Measurements from ENCODE around the gene CCSER1.
"Not testable (repeated sequence)": the region's sequence is repeated elsewhere in the genome, so short reads cannot be mapped to it uniquely, and the experiment has no call there.

CCSER1 gene

DNA sequence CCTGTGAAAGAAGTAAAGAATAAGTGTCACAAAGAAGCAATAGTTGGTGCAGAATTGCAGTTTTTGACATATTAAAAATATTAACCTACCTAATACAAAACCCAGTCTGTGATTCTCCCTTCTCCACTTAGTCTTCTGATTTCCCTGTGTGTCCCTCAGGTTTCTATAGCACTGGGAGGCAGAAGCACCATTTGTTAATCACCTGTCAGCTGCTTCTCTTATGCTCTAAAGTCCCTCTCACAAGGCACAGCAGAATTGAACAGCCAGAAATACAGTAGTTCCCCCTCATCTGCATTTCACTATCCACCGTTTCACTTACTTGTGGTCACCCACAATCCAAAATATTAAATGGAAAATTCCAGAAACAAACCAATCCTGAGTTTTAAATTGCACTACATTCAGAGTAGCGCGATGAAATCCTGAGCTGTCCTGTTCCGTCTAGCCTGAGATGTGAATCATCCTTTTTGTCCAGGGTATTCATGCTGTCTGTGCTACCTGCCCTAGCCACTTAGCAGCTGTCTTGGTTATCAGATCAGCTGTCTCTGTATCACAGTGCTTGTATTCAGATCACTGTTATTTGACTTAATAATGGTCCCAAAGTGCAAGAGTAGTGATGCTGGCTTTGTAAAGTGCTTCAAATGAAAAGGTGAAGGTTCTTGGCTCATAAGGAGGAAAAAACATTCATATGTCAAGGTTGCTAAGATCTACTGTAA, 1192.5 kb downstream of the CCSER1 start:
- no peak for DNase-seq

DNA sequence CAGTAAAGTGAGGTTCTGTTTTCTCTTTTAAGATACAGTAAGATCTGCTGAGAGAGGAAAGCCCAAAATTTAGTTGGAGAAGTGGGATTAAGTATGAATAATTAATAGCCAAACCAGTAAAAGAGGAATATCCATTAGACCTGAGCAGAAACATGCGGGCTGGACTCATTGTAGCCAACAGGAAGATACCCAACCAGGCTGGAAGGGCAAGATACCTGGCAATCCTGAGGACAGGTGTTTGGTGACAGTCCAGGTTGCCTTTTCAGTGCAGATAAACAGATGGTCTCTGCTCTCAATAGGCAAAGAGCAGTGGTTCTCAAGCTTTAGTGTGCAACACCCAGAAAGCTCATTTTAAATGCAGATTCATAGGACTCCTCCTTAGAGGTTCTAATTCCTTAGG, 1195.8 kb downstream of the CCSER1 start:
- no peak for DNase-seq

DNA sequence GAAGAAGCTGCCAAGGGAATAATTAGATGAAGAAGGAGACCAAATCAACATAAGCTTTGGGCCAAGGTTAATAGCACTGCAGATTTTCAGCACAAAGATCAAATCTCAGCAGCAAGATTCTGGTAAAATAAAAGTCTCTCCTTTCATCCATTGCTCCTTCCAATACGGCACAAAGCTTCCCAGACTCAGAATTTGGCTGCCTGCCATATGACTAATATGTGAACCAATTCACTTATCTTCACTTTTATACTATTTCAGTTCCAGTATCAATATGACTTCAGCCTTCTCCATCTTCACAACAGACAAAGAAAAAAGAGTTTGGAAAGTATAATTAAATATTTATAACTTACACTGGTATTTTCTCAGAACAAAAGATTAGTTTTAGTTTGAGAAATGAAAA, 1198.3 kb downstream of the CCSER1 start:
- no peak for DNase-seq

DNA sequence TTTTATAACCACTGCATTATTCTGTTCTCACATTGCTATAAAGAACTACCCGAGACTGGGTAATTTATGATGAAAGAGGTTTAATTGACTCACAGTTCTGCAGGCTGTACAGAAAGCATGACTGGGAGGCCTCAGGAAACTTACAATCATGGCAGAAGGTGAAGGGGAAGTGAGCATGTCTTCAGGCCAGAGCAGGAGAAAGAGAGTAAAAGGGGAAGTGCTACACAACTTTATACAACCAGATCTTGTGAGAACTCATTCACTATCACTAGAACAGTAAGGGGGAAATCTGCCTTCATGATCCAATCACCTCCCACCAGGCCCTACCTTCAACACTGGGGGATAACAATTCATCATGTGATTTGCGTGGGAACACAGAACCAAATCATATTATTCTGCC, 1199.0 kb downstream of the CCSER1 start:
- DNase-seq, result not testable (repeated sequence)

DNA sequence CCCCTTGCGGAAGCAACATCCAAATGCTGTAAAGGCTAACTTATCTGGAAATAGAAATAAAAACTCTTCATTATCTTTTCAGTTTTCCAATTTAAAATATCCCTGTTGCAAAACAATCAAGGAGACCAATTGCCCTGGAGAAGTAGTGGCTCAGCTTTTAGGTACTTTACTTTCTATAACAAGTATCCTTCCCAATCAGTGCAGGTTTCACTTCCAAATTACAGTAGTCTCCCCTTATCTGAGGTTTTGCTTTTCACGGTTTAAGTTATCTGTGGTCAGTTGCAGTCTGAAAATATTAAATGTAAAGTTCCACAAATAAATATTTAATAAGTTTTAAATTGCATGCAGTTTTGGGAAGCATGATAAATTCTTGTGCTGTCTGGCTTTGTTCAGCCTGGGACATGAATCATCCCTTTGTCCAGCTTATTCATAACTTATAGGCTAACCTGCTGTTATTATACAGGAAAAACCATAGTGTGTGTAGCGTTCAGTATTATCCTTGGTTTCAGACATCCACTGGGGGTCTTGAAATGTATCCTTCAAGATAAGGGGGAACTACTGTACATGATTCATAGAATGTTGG, 1203.5 kb downstream of the CCSER1 start:
- no peak for DNase-seq

DNA sequence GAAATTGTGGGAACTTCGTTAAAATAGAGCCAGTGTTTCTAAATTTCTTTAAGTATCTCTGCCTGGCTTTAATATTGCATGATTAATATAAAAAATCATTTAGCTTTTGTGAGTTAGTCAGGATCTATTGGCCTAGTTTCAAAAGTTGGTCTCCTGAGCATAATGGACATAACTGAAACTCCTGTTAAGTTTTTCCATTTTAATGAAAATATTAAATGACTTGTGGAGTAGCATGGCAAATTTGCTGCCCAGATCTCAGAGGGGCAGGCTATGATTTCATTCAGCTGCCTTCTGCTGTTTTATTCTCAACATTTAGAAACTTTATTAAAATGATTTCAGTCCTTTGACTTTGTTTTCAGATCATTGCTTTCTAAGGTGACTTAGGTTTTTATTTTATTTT, 1213.6 kb downstream of the CCSER1 start:
- DNase-seq, result no peak

DNA sequence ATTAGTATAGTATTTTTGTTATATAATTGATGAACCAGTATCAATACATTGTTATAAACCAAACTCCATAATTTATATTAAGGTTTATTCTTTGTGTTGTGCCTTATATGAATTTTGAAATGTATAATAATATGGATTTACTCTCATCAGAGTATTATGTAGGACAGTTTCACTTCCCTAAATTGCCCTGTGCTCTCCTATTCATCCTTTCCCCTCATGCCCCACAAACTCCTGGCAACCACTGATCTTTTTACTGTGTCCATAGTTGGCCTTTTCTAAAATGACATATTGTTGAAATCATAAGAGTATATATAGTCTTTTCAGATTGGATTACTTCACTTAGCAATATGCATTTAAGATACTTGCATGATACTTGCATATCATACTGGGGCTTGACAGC, 1218.4 kb downstream of the CCSER1 start:
- DNase-seq, result no peak

DNA sequence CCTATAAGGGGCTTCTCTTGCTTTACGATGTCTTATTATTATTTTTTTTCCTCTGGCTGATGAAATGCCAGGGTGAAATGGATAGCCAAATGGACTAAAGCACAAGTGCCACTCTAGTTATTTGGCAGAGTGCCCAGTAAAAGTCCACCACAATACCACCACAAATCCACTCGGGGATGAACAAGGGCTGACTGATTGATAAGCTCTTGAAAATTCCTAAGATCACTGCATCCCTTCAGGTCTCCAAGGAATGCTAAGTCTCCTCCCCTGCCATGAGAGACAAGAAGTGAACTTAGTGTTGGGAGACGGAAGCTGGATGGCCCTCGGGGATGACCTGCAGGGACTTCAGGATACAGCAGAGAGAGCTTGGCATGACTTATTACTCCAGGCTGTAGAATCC, 1229.3 kb downstream of the CCSER1 start:
- not testable (repeated sequence) for DNase-seq

DNA sequence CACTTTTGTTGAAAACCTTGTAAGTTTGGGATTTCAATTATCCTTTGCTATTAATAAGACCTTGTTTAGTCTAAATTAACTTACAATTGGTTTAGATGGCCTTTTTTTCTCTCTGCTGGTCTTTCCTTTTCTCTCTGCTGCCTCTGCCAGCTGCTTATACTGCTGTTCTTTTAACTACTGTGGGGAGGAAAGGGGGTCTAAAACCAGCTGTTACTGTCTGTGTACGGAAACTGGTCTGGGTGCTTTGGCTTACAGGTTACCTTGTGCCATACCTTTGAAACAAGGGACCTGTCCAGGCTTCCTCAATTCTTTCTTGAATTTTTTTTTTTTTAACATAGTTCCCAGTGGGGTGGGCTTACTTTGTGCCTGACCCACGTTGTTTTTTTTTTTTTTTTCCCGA, 1230.8 kb downstream of the CCSER1 start:
- DNase-seq, result not testable (repeated sequence)

DNA sequence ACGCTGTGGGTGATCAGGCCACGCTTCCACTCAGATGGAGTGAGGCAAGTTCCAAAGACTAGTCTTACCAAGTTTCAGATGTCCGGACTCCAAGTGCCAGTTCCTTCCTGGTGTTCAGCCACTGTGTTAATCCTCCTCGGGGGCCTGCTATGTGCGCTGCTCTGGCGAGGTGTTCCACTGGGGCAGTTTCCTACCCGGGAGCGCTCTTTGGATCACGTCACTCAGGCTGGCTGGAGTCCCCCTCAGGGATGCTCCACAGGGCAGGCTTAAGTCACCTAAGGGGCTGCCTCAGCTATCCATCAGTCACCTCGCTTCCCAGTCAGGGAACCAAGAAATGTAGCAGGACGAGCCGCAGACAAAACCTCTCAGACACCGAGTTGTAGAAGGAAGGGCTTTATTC, 1231.4 kb downstream of the CCSER1 start:
- not testable (repeated sequence) for DNase-seq

DNA sequence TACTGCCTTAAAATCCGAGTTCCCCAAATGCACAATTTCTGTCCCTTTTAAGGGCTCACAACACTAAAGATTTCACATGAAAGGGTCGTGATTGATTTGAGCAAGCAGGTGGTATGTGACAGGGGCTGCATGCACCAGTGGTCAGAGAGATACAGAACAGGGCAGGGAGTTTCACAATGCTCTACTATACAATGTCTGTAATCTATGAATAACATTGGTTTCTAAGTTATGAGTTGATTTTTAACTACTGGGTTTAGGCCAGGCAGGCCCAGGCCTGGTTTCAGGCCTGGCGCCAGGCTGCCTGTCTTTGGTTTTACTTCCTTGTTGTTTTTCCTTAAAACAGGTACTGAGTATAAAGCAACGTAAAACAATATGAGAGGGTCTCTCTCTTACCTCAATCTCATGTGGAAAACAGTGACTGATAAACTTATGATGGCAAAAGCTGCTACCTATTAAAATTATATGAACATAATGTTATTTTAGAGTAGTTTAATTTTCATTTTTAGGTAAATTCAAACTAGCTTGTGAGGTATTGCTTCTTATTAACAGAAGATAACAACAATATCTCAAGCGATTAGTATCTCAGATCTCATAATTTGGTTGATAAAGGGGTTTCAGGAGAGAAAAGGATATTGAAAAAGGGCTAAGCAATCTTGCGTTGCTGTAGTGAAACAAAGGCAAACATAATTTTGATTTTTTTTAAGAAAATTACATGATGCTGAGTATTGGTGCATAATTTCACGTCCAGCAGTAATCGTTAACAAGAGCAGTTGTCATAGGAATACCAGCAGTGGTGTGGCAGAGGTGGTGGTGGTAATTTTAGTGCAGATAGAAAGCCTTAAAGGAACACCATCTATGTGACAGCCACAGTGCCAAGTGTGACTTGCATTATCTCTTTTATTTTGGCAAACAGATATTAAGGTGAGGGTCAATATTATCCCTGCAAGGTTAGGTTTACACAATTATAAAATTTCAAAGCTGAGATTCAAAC, 1232.1 kb downstream of the CCSER1 start:
- no peak for DNase-seq

DNA sequence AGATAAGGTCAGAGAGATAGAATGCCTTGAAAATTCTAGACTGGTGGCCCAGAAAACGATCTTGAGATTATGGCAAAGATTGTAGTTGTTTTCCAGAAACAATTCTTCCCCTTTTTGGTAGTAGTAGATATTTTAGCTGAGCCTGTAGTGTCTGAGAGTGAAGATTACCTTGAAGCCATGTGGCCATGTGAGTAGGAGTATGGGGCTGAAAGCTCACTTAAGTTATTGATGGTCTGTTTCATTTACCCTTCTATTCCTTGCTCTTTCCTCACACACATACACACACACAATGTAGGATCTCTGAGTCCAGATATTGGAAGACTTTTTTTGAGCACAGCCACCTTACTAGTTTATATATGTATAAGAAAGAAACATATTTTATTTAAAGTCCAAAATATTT, 1234.9 kb downstream of the CCSER1 start:
- DNase-seq, result no peak

DNA sequence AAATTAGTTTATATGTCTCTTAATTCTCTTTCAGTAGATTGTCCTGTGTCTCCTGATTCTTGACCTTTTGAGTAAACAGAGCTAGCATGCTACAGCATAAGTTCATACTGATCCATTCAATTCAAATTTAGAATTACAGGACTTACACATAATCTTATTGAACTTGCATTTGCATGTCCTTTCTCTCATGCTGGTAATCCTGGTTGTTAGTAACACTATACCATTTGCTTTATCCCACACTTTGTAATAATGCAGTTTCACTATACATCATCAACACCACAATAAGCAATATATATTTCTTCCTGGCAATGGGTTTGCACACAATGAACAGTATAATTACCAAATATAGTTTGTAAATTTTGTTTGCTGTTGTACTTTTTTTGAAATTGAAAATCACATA, 1239.4 kb downstream of the CCSER1 start:
- no peak for DNase-seq

DNA sequence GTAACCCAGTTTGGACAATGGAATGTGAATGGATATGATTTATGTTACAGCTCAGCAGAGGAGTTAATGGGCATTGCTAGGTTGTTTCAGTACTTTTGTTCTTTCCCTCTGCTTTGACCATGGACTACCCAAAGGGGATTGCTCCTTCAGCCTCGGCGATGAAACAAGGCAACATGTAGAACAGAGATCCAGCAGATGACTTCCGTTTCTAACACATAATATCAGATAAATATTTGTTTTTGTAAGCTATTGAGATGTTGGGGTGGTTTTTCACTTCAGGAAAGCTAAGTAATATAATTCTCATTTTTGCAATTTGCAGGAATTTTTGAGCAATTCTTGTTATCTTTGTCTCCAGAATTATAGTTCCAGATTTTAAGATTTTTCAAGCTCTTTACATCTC, 1241.9 kb downstream of the CCSER1 start:
- DNase-seq, result no peak

DNA sequence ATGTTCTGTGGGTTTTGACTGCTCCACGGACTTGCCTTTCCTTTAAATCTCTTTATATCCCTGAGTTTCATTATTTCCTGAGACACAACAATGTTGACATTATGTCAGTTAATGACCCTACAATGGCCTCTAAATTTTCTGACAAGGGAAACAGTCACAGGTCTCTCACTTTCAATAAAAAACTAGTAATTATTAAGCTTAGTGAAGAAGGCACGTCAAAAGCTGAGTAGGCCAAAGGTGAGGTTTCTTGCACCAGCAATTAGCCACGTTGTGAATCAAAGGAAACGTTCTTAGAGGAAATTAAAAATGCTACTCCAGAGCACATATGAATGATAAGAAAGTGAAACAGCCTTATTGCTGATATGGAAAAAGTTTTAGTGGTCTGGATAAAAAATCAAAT, 1246.4 kb downstream of the CCSER1 start:
- no peak for DNase-seq

DNA sequence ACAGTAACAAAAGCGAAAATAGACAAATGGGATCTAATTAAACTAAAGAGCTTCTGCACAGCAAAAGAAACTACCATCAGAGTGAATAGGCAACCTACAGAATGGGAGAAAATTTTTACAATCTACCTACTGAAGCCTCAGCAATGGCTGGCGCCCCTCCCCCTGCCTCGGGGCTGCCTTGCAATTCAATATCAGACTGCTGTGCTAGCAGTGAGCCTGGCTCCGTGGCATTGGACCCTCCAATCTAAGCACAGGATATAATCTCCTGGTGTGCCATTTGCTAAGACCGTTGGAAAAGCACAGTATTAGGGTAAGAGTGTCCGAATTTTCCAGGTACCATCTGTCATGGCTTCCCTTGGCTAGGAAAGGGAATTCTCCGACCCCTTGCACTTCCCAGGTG, 1278.2 kb downstream of the CCSER1 start:
- not testable (repeated sequence) for DNase-seq

DNA sequence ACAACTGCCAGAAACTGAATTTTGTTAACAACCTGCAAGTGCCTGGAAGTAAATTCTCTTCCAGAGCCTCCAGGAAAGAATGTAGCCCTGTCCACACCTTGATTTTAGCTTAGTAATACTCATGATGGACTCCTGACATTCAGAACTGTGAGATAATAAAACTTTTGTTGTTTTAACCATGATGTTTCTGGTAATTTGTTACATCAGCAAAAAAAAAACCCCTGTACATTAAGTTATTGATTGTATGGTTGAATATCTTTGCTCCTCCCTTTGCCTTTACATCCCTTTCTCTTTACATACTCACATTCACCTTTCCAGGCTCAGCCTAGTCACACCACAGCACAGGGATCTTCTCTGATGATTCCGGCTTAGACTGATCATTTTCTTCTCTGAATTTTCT, 1294.8 kb downstream of the CCSER1 start:
- no peak for DNase-seq

DNA sequence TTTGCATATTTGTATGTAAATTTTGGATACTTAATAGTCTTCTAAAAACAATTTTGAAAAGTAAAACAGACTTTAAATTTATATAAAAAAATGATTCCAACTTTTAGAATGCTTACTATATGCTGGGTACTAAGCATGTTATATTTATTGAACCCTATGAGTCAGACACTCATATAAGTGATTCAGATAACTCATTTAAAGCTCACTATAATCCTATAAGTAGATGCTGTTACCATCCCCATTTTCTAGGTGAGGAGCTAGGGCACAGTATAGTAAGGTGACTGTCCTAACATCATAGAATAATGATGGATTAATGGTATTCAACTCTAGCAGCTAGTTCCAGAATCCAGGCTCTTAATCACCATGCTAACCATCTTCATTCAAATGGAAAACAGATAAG, 1299.5 kb downstream of the CCSER1 start:
- DNase-seq, result no peak

DNA sequence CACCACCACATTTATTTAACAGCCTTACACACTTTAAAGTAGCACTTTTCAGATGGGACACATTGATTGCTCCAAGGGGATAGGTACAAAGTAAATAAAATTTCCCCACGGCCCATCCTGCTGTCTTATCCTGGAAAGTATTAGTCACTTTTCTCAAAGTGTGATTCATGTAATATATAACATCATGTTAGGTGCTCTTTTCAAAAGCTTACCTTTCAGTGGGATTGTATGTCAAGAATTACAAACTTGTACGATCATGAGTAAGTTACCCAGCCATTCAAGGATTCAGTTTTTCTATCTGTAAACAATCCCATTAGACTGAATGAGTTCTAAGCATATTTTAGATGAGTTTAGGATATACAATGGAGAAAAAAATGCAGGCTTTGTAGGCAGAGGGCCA, 1300.0 kb downstream of the CCSER1 start:
- no peak for DNase-seq

DNA sequence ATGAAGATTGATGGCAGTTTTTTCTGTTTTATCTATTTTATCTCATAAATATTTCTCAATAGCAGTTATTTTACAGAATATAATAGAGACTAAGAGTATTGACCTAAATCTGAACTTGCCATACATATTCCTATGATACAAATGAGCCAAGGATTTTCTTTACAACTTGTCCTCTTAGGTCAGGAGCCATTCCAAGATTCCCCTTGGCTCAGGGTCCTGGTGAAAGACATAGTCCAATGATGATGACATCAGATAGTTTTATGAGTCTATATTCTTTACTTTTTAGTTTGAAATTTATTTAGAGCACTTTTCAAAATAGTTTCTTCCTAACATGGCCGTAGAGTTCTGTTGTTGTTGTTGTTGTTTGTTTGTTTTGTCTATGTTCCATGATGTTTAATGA, 1307.4 kb downstream of the CCSER1 start:
- DNase-seq, result no peak

DNA sequence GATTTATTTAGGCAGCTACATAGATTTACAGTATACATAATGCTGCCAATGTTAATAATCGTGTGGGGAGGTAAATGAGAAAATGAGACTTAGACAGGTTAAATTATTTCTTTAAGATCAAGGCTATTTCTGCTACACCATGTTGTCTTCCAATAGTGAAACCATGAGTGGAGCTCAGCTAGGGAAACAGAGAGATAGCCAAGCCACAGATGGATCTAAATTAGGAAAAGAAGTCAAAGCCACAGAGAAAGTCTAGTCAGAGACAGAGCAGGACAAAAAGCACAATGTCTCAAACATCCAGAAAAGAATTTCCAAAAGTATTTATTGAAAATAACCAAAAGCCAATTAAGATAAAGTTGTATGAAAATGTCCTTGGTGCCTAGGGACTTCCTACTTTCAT, 1309.4 kb downstream of the CCSER1 start:
- no peak for DNase-seq

DNA sequence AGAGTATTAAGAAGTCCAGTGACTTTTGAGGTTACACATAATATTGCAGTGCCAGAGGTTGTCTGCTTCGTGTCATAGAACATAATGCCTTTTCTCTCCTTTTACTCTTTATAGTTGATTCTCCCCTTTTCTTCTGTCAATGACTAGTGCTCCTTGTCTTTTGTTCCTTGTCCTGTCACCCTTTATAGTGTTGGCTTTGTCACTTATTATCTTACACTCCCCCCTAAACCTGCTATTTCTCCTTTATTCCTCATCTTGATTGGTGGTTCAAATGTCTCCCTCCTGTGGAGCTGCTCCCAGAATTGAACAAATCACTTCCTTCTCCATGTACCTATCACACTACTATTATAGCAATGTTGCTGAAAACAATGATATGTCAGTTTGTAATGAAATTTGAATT, 1320.0 kb downstream of the CCSER1 start:
- DNase-seq, result no peak

DNA sequence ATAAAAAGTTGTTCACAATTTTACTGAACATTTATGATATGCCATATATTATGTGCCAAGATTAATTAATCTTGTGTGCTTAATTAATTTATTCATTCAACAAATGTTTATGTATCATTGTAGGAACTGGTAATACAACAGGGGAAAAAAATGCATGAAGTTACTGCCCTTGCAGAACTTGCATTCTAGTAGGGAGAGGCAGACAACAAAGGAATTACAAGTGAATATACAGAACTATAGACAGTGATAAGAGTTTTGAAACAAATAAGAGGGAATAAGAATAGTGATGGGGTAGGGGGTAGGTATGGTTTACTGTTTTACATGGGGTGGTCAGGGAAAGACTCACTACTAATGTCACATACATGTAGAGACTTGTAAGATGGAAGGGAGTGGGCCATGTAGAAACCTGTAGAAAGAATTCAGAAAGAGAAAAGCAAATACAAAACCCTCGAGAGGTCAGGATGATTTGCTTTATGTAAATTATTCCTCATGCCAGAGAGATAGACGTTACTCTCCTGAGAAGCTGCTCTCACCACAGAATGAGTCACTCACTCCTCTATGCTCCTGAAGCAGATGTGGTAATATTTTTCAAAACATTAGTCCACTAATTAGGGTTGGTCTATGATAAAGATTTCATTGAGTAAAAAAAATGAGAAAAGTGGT, 1321.6 kb downstream of the CCSER1 start:
- DNase-seq, result no peak
